22Rv1 (cell line): ENCODE data around the gene TMEM270.

Source experiments
- CTCF ChIP-seq: fragments of 450-650 bp; IDR thresholded peaks from 2 replicates; pipeline ENCODE4 v1.5.1; 2017; ENCODE audit warnings: mild to moderate bottlenecking
- ZFX ChIP-seq: fragments of 450-650 bp; IDR thresholded peaks from 2 replicates; pipeline ENCODE4 v1.6.1; 2017; ENCODE audit warnings: antibody characterized with exemption, borderline replicate concordance

- TF ChIP-seq CTCF = no peak
- no peak for TF ChIP-seq ZFX
These were observed 9.3 kb upstream of the TMEM270 start for GRCh38 chr7:73851410-73852338.
